Stimulated activated CD4-positive, alpha-beta T cell treated with anti-CD3 and anti-CD28 coated beads, Interleukin-15, amount 100 ng/mL, for 24 hours (primary cell): ENCODE measurements around the gene GALK1.

Experiments used
- DNase-seq: peaks from one replicate; pipeline ENCODE4 v3.0.0-alpha.2; 2020

The GALK1 gene

GRCh38 chr17:75722542-75723095 lies 42.4 kb downstream of the GALK1 start:
- no peak for DNase-seq

DNA sequence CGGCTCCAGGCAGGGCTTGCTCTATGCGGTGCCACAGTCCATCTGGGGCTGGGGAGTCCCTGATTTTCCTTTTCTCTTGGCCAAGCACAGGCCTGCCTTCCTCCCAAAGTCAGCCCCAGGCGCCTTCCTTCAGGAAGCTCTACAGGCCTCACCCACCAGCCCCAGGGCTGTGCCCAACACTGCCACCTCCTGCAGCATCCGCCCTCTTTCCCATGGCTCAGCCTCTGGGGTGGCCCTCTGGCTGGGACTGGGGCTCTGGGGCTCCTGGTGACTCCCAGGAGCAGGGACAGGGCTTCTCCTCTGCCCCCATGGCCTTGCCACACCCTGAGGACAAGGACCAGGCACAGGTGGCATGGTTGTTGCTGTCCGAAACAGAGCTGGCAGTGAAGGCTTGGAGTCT lies 42.9 kb downstream of the GALK1 start:
- DNase-seq, result no peak

DNA sequence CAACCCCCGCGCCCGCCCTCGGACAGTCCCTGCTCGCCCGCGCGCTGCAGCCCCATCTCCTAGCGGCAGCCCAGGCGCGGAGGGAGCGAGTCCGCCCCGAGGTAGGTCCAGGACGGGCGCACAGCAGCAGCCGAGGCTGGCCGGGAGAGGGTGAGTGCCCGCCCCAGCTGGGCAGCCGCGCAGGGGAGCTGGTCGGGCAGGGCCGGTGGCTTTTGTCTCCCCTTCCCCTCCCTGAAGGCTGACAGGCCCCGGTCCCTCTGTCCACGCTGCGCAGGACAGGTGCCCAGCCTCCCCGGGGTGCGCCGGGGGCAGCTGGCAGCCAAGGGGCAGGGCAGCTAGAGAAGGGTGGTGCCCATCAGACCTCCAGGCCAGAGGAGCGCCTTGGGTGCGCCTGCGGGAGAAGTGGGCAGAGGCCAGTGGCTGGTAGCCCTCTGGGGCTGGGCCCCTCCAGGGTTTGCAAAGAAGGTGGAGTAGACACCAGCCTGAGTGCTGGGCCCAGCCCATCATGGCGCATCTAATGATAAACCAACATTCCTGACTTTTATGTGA lies 43.5 kb downstream of the GALK1 start:
- no peak for DNase-seq

DNA sequence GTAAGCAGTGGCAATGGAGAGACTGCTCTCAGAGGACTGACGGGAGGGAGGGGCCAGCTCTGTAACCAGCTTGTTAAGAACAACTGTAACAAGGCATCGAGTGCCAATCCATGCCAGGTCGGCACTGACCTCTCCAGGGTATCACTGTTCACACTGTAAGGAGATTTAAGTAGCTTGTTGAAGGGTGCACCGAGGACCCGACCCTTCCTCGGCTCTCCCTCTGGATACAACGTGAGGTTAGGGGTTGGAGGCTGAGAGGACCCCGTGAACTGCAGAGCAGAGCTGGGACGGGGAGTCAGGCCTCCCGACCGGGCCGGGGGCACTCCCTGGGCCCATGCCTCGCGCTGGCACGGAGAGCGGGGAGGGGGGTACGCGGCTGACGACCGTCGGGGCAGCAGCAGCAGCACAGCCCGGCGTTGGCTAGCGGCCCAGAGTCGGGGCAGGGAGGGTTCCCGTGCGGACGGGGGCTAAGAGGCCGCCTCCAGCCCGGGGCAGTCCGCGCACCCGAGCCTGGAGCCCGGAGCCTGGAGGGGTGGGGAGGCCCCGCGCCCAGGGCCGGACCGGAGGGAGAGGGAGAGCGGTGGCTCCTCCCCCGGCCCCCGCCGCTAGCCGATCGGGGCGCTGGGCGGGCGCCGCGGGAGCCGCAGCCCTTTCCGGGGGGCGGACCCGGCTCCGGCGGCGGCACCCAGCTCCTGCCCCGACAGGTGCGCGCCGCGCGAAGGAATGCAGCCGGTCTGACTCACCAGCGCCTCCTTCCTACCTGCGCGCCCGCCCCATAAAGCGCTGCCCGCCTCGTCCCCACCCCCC lies 44.1 kb downstream of the GALK1 start, which contains the start of gene ITGB4:
ITGB4 (plus strand) TSS at position 804 of the 807 bp plus-strand sequence. CDS start 3,245 bp downstream, outside the sequence.
- DNase-seq, result peak; percentile 66

- no peak for DNase-seq
Measured at GRCh38 chr17:75719732-75720131, 45.3 kb downstream of the GALK1 start.

DNA sequence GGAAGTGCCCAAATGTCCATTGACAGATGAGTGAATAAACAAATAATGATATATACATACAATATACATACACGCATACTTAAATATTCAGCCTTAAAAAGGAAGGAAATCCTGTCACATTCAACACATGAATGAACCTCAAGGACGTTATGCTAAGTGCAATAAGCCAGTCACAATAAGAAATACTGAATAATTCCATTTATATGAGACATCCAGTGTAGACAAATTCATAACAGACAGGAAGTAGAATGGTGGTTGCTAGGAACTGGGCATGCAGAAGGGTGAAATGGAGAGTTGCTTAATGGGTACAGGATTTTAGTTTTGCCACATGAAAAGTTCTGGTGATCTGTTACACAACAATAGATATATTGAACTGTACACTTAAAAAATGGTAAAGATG lies 52.5 kb downstream of the GALK1 start:
- DNase-seq, result no peak
